Progenitor cell of endocrine pancreas (in vitro differentiated cells): Measurements from ENCODE around the gene TMEM187. TPM values are rescaled to one million over a fixed set of nuclear protein-coding genes. Genes with fewer than 3 reads are reported as not detected.

ENCODE experiments used
- DNase-seq: peaks from one replicate; pipeline ENCODE4 v3.0.0; 2021; ENCODE audit warnings: low spot score; ENCODE audit not compliant: unreplicated experiment
- H3K27ac Mint-ChIP-seq: 2 replicates; pipeline ENCODE4 v1.8.0; 2021; ENCODE audit warnings: mild to moderate bottlenecking, moderate library complexity, mixed read lengths
- H3K27me3 Mint-ChIP-seq: 2 replicates; pipeline ENCODE4 v1.8.0; 2021; ENCODE audit warnings: mixed read lengths
- H3K36me3 Mint-ChIP-seq: 2 replicates; pipeline ENCODE4 v1.8.0; 2022; ENCODE audit warnings: mixed read lengths; ENCODE audit not compliant: insufficient read depth
- H3K4me1 Mint-ChIP-seq: 2 replicates; pipeline ENCODE4 v1.8.0; 2021; ENCODE audit warnings: low read depth, mixed read lengths
- H3K4me3 Mint-ChIP-seq: 2 replicates; pipeline ENCODE4 v1.8.0; 2021; ENCODE audit warnings: low read depth, mild to moderate bottlenecking, moderate library complexity, mixed read lengths
- H3K9me3 Mint-ChIP-seq: 2 replicates; pipeline ENCODE4 v1.8.0; 2021; ENCODE audit warnings: low read depth, mixed read lengths
- total RNA-seq: library from RNA; stranded (reverse); gene quantifications from 2 replicates; pipeline ENCODE4 v1.2.1, GENCODE V29; 2021
- TF ChIP-seq, protein P1 (sequence below): fragments of 200-600 bp; sonication (generic); IDR thresholded peaks from one replicate; pipeline ENCODE4 v1.5.0; 2021; ENCODE audit warnings: antibody characterized with exemption, mild to moderate bottlenecking; ENCODE audit not compliant: unreplicated experiment

TMEM187 gene
- total RNA-seq, 1 donor from 2014 or later, result 11.7 TPM

DNA sequence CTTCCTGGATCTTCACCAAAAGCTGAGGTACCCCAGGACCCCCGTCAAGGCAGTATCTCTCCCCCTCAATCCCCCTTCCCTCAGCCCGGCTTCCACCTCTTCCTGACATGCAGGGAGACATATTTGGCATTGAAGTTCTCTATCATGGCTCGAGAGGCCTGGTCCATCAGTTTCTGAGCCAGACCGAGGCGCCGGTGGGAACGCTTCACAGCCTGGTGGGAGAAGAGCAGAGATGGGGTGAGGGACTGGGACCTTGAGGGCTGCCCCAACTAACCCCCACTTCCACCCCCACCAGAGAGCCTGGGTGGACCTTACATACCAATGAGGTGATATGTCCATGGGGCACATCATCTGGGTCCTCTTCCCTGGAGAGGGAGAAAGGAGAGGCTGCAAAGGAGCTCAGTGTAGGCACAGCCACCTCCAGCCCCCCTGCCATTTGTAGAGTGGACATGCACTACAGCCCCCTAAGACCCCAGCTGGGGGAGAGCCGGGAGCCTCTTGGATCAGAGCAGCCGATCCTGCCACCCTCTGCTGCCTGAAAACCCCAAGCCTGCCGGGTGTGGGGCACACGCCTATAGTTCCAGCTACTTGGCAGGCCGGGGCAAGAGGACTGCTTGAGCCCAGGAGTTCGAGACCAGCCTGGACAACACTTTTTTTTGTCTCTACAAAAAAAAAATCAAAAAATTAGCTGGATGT is 40.2 kb upstream of the TMEM187 start:
- DNase-seq, result no peak
- Mint-ChIP-seq H3K36me3 (peaks cover 4% of the 10 kb centered on the region), H3K27me3 (no peaks in the 10 kb centered on the region), H3K4me1 (peaks cover 9% of the 10 kb centered on the region), H3K27ac (no peak overlapping the region), H3K9me3 (peaks cover 10% of the 10 kb centered on the region), H3K4me3 (no peak overlapping the region)
- TF ChIP-seq, protein P1, sequence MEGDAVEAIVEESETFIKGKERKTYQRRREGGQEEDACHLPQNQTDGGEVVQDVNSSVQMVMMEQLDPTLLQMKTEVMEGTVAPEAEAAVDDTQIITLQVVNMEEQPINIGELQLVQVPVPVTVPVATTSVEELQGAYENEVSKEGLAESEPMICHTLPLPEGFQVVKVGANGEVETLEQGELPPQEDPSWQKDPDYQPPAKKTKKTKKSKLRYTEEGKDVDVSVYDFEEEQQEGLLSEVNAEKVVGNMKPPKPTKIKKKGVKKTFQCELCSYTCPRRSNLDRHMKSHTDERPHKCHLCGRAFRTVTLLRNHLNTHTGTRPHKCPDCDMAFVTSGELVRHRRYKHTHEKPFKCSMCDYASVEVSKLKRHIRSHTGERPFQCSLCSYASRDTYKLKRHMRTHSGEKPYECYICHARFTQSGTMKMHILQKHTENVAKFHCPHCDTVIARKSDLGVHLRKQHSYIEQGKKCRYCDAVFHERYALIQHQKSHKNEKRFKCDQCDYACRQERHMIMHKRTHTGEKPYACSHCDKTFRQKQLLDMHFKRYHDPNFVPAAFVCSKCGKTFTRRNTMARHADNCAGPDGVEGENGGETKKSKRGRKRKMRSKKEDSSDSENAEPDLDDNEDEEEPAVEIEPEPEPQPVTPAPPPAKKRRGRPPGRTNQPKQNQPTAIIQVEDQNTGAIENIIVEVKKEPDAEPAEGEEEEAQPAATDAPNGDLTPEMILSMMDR, result no peak

DNA sequence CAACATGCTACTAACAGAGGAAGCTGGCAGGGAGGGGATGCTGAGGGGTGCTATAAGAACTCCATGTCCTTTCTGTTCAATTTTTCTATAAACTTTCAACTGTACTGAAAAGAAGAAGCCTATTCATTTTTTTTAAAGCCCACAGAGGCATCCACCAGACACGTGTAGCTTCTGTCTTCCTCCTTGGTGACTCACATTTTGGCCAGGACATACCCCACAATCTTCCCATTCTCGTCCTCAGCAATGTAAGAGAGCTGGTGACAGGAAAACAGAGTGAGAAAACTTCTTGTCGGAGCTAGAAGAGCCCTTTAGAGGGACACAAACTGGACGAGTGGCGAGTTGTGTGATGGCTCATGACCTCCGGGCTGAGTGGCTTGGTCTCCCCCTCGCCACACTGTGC is 38.8 kb upstream of the TMEM187 start:
- TF ChIP-seq, protein P1, result no peak
- Mint-ChIP-seq H3K36me3 (peaks cover 4% of the 10 kb centered on the region), H3K27me3 (no peaks in the 10 kb centered on the region), H3K27ac (no peak overlapping the region), H3K4me1 (peaks cover 7% of the 10 kb centered on the region), H3K4me3 (peak overlapping the region; percentile 86), H3K9me3 (peaks cover 10% of the 10 kb centered on the region)
- DNase-seq, result no peak

DNA sequence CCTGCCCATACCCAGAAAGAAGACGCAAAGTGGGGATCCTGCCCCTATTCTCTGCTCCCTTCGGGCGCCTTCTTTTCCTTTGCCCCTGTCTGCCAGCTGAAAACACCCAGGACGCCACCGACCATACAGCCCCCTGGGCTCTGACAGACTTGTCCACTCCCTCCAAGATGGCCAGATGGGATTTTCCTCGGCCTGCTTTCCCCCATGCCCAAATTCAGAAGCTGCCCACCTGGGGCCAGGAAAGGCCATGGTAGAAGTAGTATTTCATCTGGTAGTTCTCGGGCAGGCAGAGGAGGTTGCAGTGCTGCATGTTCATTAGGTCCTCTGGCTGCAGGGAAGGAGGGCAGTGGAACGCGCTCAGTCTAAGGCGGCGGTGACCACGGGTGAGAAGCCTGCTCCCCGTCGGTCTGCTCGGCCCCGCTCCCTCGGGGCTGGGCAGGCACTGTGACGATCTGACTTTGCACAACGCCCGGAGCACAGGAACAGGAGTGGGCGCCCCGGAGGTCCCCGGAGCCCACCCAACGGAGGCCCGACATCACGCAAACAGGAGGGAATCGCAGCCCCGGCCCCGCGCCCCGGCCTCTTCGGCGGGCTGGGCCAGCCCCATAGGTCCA is 38.3 kb upstream of the TMEM187 start:
- H3K9me3 Mint-ChIP-seq, result peaks cover 7% of the 10 kb centered on the region
- peaks cover 4% of the 10 kb centered on the region for H3K36me3 Mint-ChIP-seq
- H3K27ac Mint-ChIP-seq, result no peak overlapping the region

DNA sequence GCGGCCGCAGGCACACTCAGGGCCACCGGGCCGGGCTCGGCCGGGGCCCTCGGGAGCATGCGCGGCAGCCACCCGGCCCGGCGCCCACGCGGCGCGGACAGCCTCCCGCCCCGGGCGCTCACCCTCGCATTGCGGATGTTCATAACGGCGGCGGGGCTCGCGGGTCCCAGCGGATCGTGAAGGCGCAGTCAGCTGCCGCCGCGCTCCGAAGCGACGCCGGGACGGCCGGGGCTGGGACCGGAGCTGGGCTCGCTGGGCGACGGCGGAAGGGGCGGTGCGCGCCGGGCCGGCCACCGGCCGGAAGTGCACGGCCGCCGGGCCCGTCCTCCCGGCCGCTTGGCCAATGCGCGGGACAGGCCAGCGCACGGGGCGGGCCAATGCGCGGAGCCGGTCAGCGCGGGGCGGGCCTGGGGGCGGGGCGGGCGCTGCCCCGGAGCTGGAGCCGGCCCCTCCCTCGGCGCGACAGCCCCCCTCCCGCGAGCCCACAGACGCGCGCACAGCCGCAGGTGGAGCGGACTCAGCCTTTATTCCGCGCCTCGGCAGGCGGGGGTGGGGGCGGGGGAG is 37.7 kb upstream of the TMEM187 start, which contains the start of gene NAA10:
Gene NAA10, minus strand, starts transcription at position 276 of the 564 bp plus-strand sequence. Its CDS starts 133 bp downstream, at position 143.
- H3K27me3 Mint-ChIP-seq, result no peaks in the 10 kb centered on the region
- TF ChIP-seq, protein P1, result no peak
- peaks cover 5% of the 10 kb centered on the region for H3K4me1 Mint-ChIP-seq
- peak; percentile 58 for DNase-seq
- H3K36me3 Mint-ChIP-seq, result peaks cover 4% of the 10 kb centered on the region
- H3K9me3 Mint-ChIP-seq, result peaks cover 7% of the 10 kb centered on the region
- H3K4me3 Mint-ChIP-seq, result peak within 1 kb of the TSS; percentile 86
- no peak within 1 kb of the TSS for H3K27ac Mint-ChIP-seq

More for the DNA sequence above, 38.3 kb upstream of the TMEM187 start:
- no peak for DNase-seq
- Mint-ChIP-seq H3K4me3 (peak overlapping the region; percentile 86), H3K27me3 (no peaks in the 10 kb centered on the region), H3K4me1 (peaks cover 5% of the 10 kb centered on the region)
- TF ChIP-seq, protein P1, result no peak

DNA sequence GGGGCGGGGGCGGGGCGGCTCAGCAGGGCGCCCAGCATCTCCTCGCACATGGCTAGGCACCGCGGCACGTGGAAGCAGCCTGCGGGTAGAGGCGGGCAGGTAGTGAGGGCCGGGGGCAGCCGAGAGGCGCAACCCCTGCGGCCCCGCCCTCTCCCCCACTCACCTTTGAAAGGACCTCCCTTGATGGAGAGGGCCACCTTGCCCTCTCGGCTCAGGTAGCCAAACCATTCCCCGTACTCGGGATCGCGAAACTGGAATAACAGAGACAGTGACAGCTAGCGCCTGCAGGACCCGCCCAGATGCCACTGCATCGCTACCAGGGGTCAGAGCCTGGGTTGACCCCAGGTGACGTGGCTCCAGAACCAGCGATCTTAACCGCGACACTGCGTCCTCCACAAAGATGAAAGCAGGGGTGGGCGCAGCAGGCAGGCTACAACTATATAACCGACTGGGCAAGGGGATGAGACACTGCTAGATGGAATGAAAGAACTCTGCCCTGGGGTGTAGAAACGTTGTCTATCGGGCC is 37.2 kb upstream of the TMEM187 start:
- TF ChIP-seq, protein P1, result no peak
- peaks cover 7% of the 10 kb centered on the region for H3K9me3 Mint-ChIP-seq
- peak overlapping the region; percentile 68 for H3K4me3 Mint-ChIP-seq
- no peaks in the 10 kb centered on the region for H3K27me3 Mint-ChIP-seq
- H3K4me1 Mint-ChIP-seq, result peaks cover 5% of the 10 kb centered on the region
- no peak overlapping the region for H3K27ac Mint-ChIP-seq
- DNase-seq, result no peak
- H3K36me3 Mint-ChIP-seq, result peaks cover 4% of the 10 kb centered on the region
